ENCODE measurements around the gene DISC1.

DNA sequence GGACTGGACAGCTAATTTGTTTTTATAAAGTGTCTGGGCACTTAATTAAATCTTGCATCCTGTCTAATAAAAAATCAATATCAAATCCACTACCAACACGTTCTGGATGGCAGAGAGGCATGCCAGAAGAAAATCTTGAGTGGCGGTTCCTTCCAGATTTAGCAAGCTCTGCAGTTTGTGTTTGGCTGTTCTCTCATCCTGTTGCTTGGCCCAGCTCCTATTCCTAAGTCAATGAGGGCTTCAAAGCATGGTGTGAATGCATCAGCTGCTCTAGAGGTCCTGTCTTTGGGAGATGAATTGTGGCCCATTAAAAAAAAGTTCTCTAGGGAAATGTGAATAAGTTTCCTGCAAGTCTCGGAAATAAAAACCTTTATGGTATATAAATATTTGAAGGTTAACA lies 90.3 kb downstream of the DISC1 start:
- no peak for TF ChIP-seq POLR2AphosphoS5 (IDR thresholded peaks at IDR 0.05)
- TF ChIP-seq, protein P1, sequence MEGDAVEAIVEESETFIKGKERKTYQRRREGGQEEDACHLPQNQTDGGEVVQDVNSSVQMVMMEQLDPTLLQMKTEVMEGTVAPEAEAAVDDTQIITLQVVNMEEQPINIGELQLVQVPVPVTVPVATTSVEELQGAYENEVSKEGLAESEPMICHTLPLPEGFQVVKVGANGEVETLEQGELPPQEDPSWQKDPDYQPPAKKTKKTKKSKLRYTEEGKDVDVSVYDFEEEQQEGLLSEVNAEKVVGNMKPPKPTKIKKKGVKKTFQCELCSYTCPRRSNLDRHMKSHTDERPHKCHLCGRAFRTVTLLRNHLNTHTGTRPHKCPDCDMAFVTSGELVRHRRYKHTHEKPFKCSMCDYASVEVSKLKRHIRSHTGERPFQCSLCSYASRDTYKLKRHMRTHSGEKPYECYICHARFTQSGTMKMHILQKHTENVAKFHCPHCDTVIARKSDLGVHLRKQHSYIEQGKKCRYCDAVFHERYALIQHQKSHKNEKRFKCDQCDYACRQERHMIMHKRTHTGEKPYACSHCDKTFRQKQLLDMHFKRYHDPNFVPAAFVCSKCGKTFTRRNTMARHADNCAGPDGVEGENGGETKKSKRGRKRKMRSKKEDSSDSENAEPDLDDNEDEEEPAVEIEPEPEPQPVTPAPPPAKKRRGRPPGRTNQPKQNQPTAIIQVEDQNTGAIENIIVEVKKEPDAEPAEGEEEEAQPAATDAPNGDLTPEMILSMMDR (IDR thresholded peaks at IDR 0.05) = no peak
- no peak for TF ChIP-seq POLR2A (IDR thresholded peaks at IDR 0.05)
